ENCODE results near the gene INPP1.

DNA sequence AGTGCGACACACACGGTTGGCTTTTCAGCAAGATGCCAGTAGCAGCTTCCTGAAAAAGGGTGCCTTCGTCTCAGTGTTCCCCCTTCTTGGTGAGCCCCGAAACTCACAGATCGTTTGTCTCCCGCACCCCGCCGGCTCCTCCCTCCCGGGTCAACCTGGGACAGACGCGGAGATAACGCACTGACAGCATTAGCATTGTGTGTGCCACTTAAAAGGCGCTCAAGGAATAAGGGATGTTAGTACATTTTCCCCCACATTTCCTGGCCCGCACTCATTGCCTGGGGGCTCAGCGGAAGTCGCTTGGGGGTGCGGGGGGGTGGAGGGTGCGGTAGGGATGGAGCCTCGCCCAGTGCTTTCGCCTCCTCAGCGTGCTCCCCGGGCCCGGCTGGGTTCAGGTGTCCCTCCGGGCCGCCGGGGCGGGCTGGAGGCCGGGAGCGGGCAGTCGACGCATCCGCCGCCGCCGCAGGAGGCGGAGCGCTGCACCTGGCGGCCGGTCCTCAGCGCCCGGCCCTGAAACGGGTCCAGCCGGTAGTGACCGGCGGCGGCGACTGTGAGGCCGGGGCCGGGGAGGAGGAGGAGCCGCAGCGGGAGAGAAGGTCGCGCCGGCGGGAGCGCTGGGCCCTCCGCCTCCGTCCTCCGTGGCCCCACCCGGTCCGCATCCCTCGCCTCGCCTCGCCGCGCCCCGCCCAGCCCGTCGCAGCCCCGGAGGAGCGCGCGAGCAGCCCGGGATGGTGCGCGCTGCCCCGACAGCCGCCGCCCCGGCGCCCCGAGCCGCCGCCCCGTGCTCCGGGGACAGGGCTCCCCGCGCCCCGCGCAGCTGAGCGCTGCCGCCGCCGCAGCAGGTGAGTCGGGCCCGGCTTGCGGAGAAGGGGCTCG, 64.5 kb downstream of the INPP1 start, which contains the start of gene MFSD6:
- TF ChIP-seq CTCF (IDR thresholded peaks at IDR 0.05; ENCODE audit: low read length) (no peak), EZH2 (IDR thresholded peaks at IDR 0.05; ENCODE audit: borderline replicate concordance, low read length) (no peak)

Measured in OCI-LY1 (cell line).